A549 (cell line): ENCODE results near the gene MAML3. TPM values are rescaled to one million over a fixed set of nuclear protein-coding genes. Genes with fewer than 3 reads are reported as not detected.

Experiments
- ATAC-seq, 2 experiments: fragments of 200-7000 bp in 1 of 2; fragments of >200 bp in 1 of 2; cut with Nextera tagmentation in 1 of 2; cut with Tn5 transposase in 1 of 2; 3 replicates each; pipeline versions ENCODE4 v1.8.0 to v1.9.1; 2018 to 2020; ENCODE audit warnings: mild to moderate bottlenecking in 1 of 2, moderate library complexity in 1 of 2
- CTCF ChIA-PET: fragments of 300-600 bp; sonication (Branson Sonifier 250); formaldehyde crosslinking; extraction: SDS; loops from one replicate; lab custom pipeline; 2021; ENCODE audit warnings: antibody characterized with exemption, inconsistent platforms; lab: Yijun Ruan, JAX
- POLR2A ChIA-PET: fragments of 350-600 bp; formaldehyde crosslinking; extraction: SDS; loops from one replicate; lab custom pipeline; 2021; ENCODE audit warnings: antibody characterized with exemption, inconsistent platforms; lab: Yijun Ruan, JAX
- DNase-seq, 2 experiments: peaks; one replicate each; pipeline versions ENCODE4 v3.0.0 to v3.0.0-alpha.2; 2011 to 2016; ENCODE audit warnings: low read depth in 1 of 2, low spot score in 1 of 2
- FAIRE-seq: peaks from 2 replicates; lab custom pipeline; 2011; peaks lifted over from hg19 to GRCh38; lab: Jason Lieb, UNC
- H3K27ac ChIP-seq, 2 experiments: fragments of >200 bp; sonication (Bioruptor Twin); formaldehyde crosslinking; 3 replicates each; pipeline ENCODE4 v1.5.1; 2016 to 2017
- H3K4me1 ChIP-seq: fragments of >200 bp; sonication (Bioruptor Twin); formaldehyde crosslinking; 3 replicates; pipeline ENCODE4 v1.6.1; 2016
- H3K4me2 ChIP-seq: fragments of >200 bp; sonication (Bioruptor Twin); formaldehyde crosslinking; 3 replicates; pipeline ENCODE4 v1.6.1; 2016
- H3K4me3 ChIP-seq: fragments of >200 bp; sonication (Bioruptor Twin); formaldehyde crosslinking; 3 replicates; pipeline ENCODE4 v1.5.1; 2016
- H3K9me3 ChIP-seq: fragments of >200 bp; sonication (Bioruptor Twin); formaldehyde crosslinking; 3 replicates; pipeline ENCODE4 v1.6.1; 2016
- BCL3 ChIP-seq: fragments of >200 bp; sonication (Bioruptor Twin); formaldehyde crosslinking; IDR thresholded peaks from 3 replicates; pipeline ENCODE4 v1.6.1; 2016
- CBX2 ChIP-seq: fragments of 200-600 bp; sonication (generic); IDR thresholded peaks from 2 replicates; pipeline ENCODE4 v1.6.1; 2016; ENCODE audit warnings: low read depth, mild to moderate bottlenecking, borderline replicate concordance
- CBX8 ChIP-seq: fragments of 200-600 bp; sonication (generic); IDR thresholded peaks from 2 replicates; pipeline ENCODE4 v1.6.1; 2016
- CEBPB ChIP-seq, 2 experiments: fragments of >200 bp in 1 of 2; sonication (Bioruptor Twin) in 1 of 2; formaldehyde crosslinking in 1 of 2; IDR thresholded peaks; 2 replicates each; pipeline ENCODE4 v1.6.1; 2012 to 2016
- CHD2 ChIP-seq: fragments of 150-350 bp; IDR thresholded peaks from 2 replicates; pipeline ENCODE4 v1.6.1; 2014; ENCODE audit warnings: low read length; ENCODE audit not compliant: partially characterized antibody
- E2F6 ChIP-seq: IDR thresholded peaks from 2 replicates; pipeline ENCODE4 v1.6.1; 2012; ENCODE audit warnings: low read depth, borderline replicate concordance
- EHF ChIP-seq: fragments of 250-450 bp; sonication (Bioruptor Pico); IDR thresholded peaks from 2 replicates; pipeline ENCODE4 v1.5.0; 2020; ENCODE audit warnings: mild to moderate bottlenecking
- ELK1 ChIP-seq: fragments of 150-350 bp; IDR thresholded peaks from 2 replicates; pipeline ENCODE4 v1.6.1; 2014; ENCODE audit warnings: low read depth, mild to moderate bottlenecking, low read length
- EP300 ChIP-seq, 2 experiments: fragments of >200 bp; sonication (Bioruptor Twin); formaldehyde crosslinking; IDR thresholded peaks; 2 replicates in 1 of 2; 3 replicates in 1 of 2; pipeline ENCODE4 v1.6.1; 2016 to 2017
- FOXS1 ChIP-seq: fragments of 250-450 bp; sonication (Bioruptor Pico); IDR thresholded peaks from 2 replicates; pipeline ENCODE4 v1.5.0; 2020; ENCODE audit warnings: mild to moderate bottlenecking, moderate library complexity
- HDAC2 ChIP-seq: fragments of 200-600 bp; sonication (generic); IDR thresholded peaks from 2 replicates; pipeline ENCODE4 v1.6.1; 2016
- HEYL ChIP-seq: fragments of 250-450 bp; sonication (Bioruptor Pico); IDR thresholded peaks from 2 replicates; pipeline ENCODE4 v1.8.0; 2021; ENCODE audit warnings: mild to moderate bottlenecking, moderate library complexity
- KDM1A ChIP-seq: fragments of 200-600 bp; sonication (generic); IDR thresholded peaks from 2 replicates; pipeline ENCODE4 v1.6.1; 2016; ENCODE audit warnings: low read depth, mild to moderate bottlenecking
- MAFK ChIP-seq: fragments of 450-650 bp; IDR thresholded peaks from 2 replicates; pipeline ENCODE4 v1.6.1; 2014; ENCODE audit not compliant: partially characterized antibody
- MAZ ChIP-seq: fragments of 150-350 bp; IDR thresholded peaks from 2 replicates; pipeline ENCODE4 v1.6.1; 2014; ENCODE audit warnings: antibody characterized with exemption, low read depth, low read length, borderline replicate concordance
- NR3C1 ChIP-seq: fragments of >200 bp; sonication (Bioruptor Twin); formaldehyde crosslinking; IDR thresholded peaks from 3 replicates; pipeline ENCODE4 v1.6.1; 2017
- PBX3 ChIP-seq: IDR thresholded peaks from 2 replicates; pipeline ENCODE4 v1.6.1; 2012
- PHF8 ChIP-seq: fragments of 200-600 bp; sonication (generic); IDR thresholded peaks from 2 replicates; pipeline ENCODE4 v1.6.1; 2016; ENCODE audit warnings: low read depth, mild to moderate bottlenecking, antibody characterized with exemption, moderate library complexity, borderline replicate concordance
- POLR2AphosphoS2 ChIP-seq: conservative IDR thresholded peaks from 2 replicates; pipeline ENCODE4 v1.6.1; 2012; ENCODE audit warnings: low read length, improper control_type of control experiment, inconsistent platforms
- RAD21 ChIP-seq, 2 experiments: fragments of >200 bp in 1 of 2; sonication (Bioruptor Twin) in 1 of 2; formaldehyde crosslinking in 1 of 2; IDR thresholded peaks in 1 of 2; conservative IDR thresholded peaks in 1 of 2; 2 replicates in 1 of 2; 3 replicates in 1 of 2; pipeline ENCODE4 v1.6.1; 2012 to 2018; ENCODE audit warnings: inconsistent platforms in 1 of 2
- RFX5 ChIP-seq: fragments of 450-650 bp; IDR thresholded peaks from 2 replicates; pipeline ENCODE4 v1.7.1; 2014; ENCODE audit warnings: antibody characterized with exemption, mild to moderate bottlenecking, moderate library complexity
- RNF2 ChIP-seq: fragments of 200-600 bp; sonication (generic); IDR thresholded peaks from 2 replicates; pipeline ENCODE4 v1.6.1; 2016; ENCODE audit warnings: low read depth, mild to moderate bottlenecking, antibody characterized with exemption, moderate library complexity, borderline replicate concordance
- SREBF2 ChIP-seq: fragments of 450-650 bp; IDR thresholded peaks from 2 replicates; pipeline ENCODE4 v1.6.1; 2014; ENCODE audit warnings: mild to moderate bottlenecking, moderate library complexity
- TP53 ChIP-seq: fragments of 250-450 bp; sonication (Bioruptor Pico); IDR thresholded peaks from 2 replicates; pipeline ENCODE4 v1.5.0; 2021; ENCODE audit warnings: mild to moderate bottlenecking, moderate library complexity
- WGBS: methylation state at CpG from one replicate; pipeline ENCODE4 v1.1.6; 2017; ENCODE audit errors: missing lambda C conversion rate; 5-methylcytosine and 5-hydroxymethylcytosine counted together
- polyA plus RNA-seq, 4 experiments: library from polyadenylated mRNA; depleted of rRNA in 3 of 4; stranded (reverse); fragments of >200 nt; fragmentation: RNase III in 1 of 4; extraction: RNeasy Plus Mini Kit Qiagen cat#74134 plus additional on column Dnase treatment in 1 of 4; gene quantifications; 2 replicates in 3 of 4; 3 replicates in 1 of 4; pipeline ENCODE4 v1.2.3, GENCODE V29; 2011 to 2017

The MAML3 gene
- polyA plus RNA-seq, 2 of the 4 experiments (the other 2 are of a cell fraction) = 9.0 to 22.2 TPM

GRCh38 chr4:139715746-139716391 lies 438.1 kb downstream of the MAML3 start:
- FAIRE-seq (no peak), DNase-seq (no peak)
- no peak for TF ChIP-seq CBX8
- no peak for TF ChIP-seq PBX3
- no peak for TF ChIP-seq PHF8
- no peak for TF ChIP-seq POLR2AphosphoS2
- no peak for TF ChIP-seq E2F6
- TF ChIP-seq HEYL (CRISPR knock-in tag) = no peak
- no peak for TF ChIP-seq CBX2
- TF ChIP-seq MAFK = no peak
- TF ChIP-seq CEBPB (IDR thresholded peaks at IDR 0.05) = no peak
- TF ChIP-seq SREBF2 = no peak
- TF ChIP-seq EP300 (IDR thresholded peaks at IDR 0.05) = no peak
- TF ChIP-seq, all 56 proteins: peak for 0
- no peak overlapping the region for H3K4me3 ChIP-seq
- no peak for ATAC-seq
- no peak overlapping the region for H3K4me2 ChIP-seq
- POLR2A ChIA-PET = no interaction called here
- H3K27ac ChIP-seq = no peak overlapping the region
- CTCF ChIA-PET = no interaction called here
- WGBS = 79% methylated on average over 8 of the region's 9 CpGs
- peaks cover 15% of the 10 kb centered on the region; the same call in 1 of the 3 replicates for H3K4me1 ChIP-seq
- H3K9me3 ChIP-seq = no peaks in the 10 kb centered on the region

- POLR2A ChIA-PET = no interaction called here
Measured at GRCh38 chr4:139712882-139713281, 441.1 kb downstream of the MAML3 start.

GRCh38 chr4:139711461-139711860 lies 442.5 kb downstream of the MAML3 start:
- H3K4me2 ChIP-seq = no peak overlapping the region
- 49% methylated on average over 4 of the region's 4 CpGs for WGBS
- H3K4me3 ChIP-seq = no peak overlapping the region
- DNase-seq (peak in 1 of 2 experiments; percentile 40), FAIRE-seq (no peak), ATAC-seq (peak in 1 of 2 experiments; percentile 56; a peak in 2 of 6 replicates)
- CTCF ChIA-PET = no interaction called here
- TF ChIP-seq EHF (CRISPR knock-in tag) = no peak
- TF ChIP-seq KDM1A = no peak
- TF ChIP-seq RAD21 (conservative IDR thresholded peaks at IDR 0.05 in 1 of 2, IDR thresholded peaks at IDR 0.05 in 1 of 2) = no peak
- peaks cover 18% of the 10 kb centered on the region; the same call in 1 of the 3 replicates for H3K4me1 ChIP-seq
- POLR2A ChIA-PET = no interaction called here
- H3K27ac ChIP-seq = peak overlapping the region; percentile 9 to 68; a peak in 2 of 6 replicates
- H3K9me3 ChIP-seq = no peaks in the 10 kb centered on the region

More at GRCh38 chr4:139712882-139713281, 441.1 kb downstream of the MAML3 start:
- Histone ChIP-seq H3K4me3 (no peak overlapping the region), H3K9me3 (no peaks in the 10 kb centered on the region), H3K4me1 (peaks cover 18% of the 10 kb centered on the region; the same call in 1 of the 3 replicates), H3K4me2 (no peak overlapping the region), H3K27ac (no peak overlapping the region)
- CTCF ChIA-PET = interaction anchor here (0.7 kb wide), 1 partner anchor 14 kb away, joined by 3 read pairs; no protein-coding TSS in a partner anchor
- ATAC-seq (no peak), FAIRE-seq (no peak), DNase-seq (no peak)
- WGBS = 88% methylated on average over 2 of the region's 2 CpGs
- no peak for TF ChIP-seq NR3C1
- no peak for TF ChIP-seq TP53 (CRISPR knock-in tag)
- TF ChIP-seq MAZ = no peak
- no peak for TF ChIP-seq PHF8
- TF ChIP-seq CHD2 = no peak
- TF ChIP-seq HDAC2 = no peak

GRCh38 chr4:139710073-139710472 lies 443.9 kb downstream of the MAML3 start:
- DNase-seq = no peak
- ChIA-PET CTCF (interaction anchor here (1.0 kb wide), 1 partner anchor 25 kb away, joined by 3 read pairs; no protein-coding TSS in a partner anchor), POLR2A (no interaction called here)
- ATAC-seq = no peak
- H3K4me3 ChIP-seq = no peak overlapping the region
- no peak for FAIRE-seq
- 88% methylated on average over 2 of the region's 2 CpGs for WGBS
- no peak overlapping the region for H3K27ac ChIP-seq
- H3K9me3 ChIP-seq = no peaks in the 10 kb centered on the region
- TF ChIP-seq RNF2 (no peak), EP300 (IDR thresholded peaks at IDR 0.05) (no peak), FOXS1 (CRISPR knock-in tag) (no peak), RFX5 (no peak), ELK1 (no peak), CEBPB (IDR thresholded peaks at IDR 0.05) (no peak), BCL3 (no peak)
- no peak overlapping the region for H3K4me2 ChIP-seq
- peaks cover 18% of the 10 kb centered on the region; the same call in 1 of the 3 replicates for H3K4me1 ChIP-seq
